Glomerular visceral epithelial cell (primary cell): ENCODE data around the gene ABLIM1.

Experiments used
- DNase-seq: peaks from one replicate; pipeline ENCODE4 v3.0.0-alpha.2; 2016; ENCODE audit errors: extremely low spot score

ABLIM1 gene

DNA sequence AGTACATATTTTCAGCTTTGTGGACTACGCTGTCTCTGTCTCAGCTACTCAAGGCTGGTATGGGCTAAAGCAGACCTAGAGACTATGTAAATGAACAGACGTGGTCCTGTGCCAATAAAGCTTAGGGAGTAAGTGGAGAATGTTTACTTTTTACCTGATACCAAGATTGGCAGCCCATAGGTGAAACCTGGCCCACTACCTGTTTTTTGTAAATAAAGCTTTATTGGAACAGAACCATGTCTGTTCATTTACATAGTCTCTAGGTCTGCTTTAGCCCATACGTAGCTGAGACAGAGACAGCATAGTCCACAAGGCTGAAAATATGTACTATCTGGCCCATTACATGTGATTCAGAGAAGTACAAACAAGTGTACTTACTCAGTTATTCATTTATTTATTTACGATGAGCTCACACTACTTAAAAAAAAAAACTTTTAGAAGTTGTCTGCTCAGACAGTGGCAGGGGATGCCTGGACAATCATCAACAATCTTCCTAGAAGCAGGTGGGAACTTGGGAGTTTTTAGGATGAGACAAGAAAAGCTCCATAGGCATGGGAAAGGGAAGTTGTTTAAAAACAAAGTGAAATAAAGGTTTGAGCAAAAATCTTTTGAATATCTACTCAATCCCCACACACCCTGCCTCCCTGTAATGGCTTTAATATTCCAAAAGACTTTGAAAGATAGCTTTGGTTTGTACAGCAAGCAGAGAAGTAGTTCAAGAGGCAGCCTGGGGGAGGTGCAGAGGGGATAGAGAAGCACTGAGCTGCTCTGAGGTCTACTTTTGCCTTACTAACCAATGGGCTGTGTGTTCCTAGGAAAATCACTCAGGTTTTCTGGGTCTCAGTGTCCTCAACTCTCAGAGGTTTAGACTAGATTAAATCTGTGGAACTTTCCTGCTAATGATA is 139.4 kb downstream of the ABLIM1 start:
- no peak for DNase-seq

DNA sequence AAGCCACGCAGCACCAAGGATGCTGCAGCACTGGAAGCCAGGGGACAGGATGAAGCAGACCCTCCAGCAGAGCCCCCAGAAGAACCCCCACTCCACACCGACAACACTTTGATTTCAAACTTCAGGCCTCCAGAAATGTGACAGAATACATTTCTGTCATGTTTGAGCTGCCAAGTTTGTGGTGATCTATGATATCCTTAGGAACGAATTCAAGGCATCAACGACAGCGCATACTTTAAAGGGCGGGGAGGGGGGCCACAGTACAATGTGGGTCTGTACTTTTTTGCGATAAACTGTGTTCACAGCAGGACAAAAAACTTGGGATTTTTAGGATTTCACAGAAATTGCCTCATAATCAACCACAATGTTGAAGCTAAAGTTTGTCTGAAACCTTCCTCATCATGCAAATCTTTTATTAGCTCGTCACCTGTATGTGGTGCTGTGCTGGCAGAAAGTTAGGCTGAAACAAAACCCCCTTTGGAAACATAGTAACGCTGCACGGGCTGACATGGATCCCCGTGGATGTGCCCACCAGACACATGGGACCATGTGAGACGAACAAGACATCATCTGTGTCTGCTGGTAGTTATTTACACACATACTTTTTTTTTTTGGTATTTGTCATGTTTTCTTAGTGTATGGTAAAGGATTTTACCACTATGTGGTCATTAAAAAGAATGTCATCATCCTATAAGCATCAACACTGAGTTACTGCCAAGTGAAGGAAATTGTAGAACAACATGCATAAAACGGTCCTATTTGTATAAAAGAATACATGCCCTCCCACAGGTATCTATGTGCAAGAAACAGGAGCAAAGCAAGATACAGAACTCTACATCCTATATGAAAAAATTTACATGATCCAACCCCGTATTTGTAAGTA is 140.5 kb downstream of the ABLIM1 start:
- DNase-seq: no peak

- no peak for DNase-seq
Measured at GRCh38 chr10:114516356-114516755, 141.7 kb downstream of the ABLIM1 start.

GRCh38 chr10:114515298-114515914 is 142.7 kb downstream of the ABLIM1 start:
- DNase-seq: no peak

DNA sequence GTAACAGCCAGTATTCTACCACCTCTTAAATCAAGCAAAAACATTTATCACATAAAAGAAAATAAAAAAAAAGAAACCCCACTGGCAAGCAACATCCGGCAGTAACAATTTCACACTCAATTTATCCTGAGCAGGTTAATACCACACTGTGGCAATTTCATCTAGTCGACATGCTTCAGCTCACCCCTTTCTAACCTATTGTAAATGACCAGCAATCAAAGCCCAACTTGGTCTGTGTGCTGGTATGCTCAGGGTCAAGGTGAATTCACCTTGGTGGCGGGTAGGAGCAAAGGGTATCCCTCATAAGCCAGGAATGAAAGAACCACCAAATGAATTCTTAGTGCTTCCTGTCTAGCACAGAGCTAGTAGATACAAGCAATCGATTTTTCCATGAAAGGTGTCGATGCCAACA is 144.7 kb downstream of the ABLIM1 start:
- DNase-seq: no peak

DNA sequence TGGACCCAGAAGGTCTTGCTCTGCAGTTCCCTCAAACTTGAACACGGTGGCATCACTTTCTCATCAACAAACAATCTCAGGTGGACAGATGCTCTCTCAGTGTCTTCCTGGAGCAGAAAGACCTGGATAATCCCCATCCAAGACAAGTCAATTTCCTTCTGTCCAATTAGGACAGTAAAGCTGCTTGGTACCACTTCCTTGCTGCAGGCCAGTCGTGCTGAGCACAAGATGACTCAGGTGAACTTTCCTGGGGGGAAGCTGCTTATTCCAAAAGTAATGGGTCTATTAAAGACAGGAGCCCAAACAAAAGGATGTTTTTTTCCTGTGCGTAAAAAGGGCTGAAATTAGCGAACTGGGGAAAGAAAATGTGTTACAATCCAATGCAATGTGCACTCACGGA is 146.2 kb downstream of the ABLIM1 start:
- no peak for DNase-seq

DNA sequence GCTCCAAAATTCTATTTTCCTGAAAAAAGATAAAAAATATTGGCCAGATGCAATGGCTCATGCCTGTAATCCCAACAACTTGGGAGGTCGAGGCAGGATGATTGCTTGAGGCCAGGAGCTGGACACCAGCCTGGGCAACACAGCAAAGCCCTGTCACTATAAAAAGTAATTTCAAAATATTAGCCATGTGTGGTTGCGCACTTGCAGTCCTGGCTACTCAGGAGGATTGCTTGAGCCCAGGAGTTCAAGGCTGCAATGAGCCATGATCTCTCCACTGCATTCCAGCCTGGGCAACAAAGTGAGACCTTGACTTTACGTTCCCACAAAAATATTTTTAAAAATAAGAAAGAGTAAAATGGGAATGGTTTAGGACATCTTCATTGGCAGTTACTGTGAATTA is 149.7 kb downstream of the ABLIM1 start:
- no peak for DNase-seq

GRCh38 chr10:114507449-114507848 is 150.6 kb downstream of the ABLIM1 start:
- no peak for DNase-seq

DNA sequence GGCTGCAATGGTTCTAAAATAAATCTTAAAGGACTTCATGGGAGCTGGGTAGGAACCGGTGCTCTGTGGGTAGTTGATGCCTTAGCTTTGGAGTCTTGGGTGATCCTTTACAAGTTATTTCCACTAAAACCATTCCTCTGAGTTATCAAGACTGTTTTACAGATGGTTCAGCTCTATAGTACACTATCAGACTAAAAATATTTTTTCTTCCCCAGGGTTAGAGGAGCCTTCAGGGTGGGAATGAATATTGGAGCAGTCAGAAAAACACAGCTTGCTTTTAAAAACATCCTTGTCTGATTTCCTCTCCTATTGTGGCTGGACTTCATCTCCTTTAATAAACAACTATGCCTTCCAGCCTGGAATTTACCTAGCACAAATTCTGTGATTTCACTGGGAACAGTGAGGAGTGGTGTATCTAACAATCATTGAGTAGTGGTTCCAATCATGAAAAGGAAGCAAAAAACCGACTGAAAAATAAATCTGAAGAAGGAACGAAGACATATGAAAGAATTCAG is 151.1 kb downstream of the ABLIM1 start:
- DNase-seq: no peak

DNA sequence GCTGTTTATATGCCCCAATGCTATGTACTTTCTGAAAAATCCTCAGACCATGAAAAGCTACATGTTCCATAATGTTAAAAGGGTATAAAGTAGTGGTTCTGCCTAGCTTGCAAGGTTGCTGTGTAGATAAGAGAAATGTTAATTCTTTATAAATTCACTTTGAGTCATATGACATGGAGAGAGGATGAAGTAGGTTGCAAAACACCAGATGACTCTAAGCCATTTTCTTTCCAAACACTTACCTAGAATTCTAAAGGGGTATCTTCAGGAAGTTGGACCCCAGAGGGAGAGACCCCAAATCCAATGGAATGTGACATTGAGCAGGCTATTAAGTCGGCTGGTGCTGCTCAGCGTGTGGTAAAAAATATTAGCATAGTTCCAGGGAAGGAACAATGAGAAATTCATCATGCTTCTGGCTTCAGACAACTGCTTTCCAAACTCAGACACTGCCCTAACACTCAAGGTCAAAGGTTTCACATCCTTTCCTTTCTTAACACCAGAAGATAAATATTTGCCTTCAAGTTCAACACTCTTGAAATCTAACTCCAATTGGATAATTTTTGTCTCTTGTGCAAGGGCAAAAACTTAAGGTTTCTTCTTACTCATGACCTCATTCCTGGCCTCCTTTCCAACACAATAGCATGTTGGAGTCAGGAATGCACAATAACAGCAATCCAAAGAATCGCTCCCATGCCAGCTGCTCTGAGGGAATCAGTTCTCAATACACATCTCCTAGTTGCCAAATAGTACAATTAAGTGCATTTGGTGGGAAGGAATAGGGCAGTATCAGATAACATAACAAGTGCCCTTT is 153.1 kb downstream of the ABLIM1 start:
- DNase-seq: no peak

- no peak for DNase-seq
Measured at GRCh38 chr10:114502074-114502473, 156.0 kb downstream of the ABLIM1 start.

GRCh38 chr10:114501650-114502049 is 156.4 kb downstream of the ABLIM1 start:
- no peak for DNase-seq

- no peak for DNase-seq
Measured at GRCh38 chr10:114500643-114501042, 157.4 kb downstream of the ABLIM1 start.

GRCh38 chr10:114499630-114500190 is 158.4 kb downstream of the ABLIM1 start:
- no peak for DNase-seq

DNA sequence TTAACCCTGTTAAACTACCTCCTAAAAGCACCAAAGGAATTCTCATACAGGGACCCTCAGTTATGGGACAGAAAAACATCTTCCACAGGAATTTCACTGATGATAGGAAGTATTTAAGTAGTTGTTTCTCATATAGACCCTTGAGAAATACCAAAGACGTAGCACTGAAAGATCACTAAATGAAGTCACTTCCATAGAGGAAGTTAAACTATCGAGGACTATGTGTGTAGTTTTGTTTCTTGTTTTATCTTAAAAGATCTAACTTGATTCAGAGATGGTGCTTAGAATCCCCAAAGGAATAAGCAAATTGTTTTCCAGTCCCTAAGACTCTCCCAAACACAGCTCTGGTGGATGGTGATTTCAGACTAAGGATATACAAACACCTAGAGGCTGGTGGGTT is 159.0 kb downstream of the ABLIM1 start:
- DNase-seq: no peak

GRCh38 chr10:114498413-114499111 is 159.5 kb downstream of the ABLIM1 start:
- no peak for DNase-seq

DNA sequence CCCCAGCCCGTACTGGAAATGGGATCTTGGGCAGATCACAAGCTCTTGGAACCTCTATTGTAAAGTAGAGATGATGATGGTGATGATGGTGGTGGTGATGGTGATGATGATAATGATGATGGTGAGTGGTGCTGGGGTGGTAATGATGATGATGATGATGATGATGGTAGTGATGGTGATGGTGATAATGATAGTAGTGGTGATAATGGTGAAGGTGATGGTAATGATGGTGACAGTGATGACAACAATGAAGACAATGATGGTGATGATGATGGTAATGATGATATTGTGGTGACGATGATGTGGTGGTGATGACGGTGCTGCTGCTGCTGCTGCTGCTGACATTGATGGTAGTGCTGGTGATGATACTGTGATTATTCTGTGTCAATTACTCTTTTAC is 162.8 kb downstream of the ABLIM1 start:
- DNase-seq: no peak

DNA sequence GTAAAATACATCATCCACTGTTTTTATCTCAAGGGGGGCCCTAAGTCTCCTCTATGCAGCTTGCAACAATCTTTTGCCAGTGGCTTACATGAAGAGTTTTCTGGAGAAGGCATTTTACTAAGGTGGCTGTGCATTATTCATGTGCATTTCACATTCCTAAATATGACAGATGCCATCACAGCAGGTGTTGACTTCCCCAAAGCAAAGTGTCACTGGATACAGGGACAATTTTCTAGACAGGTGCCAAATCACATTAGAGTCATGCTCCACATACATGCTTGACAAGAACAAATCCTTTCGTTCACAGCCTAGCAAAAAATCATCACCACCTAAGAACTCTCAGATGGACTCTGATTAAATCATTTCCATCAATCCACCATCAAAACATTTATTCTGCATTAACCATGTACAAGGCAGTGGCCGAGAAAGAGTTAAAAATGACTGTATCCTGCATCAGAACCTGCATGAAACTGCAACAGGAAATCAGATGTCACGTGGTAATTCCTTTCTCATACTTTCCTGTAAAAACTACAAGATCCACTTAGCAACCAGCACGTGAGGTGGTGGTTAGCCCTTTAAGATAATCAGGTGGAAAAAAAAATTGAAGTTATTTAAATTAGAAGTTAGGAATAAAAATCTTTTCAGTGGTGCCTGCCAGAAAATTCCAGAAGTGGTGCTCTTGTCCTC is 165.6 kb downstream of the ABLIM1 start:
- DNase-seq: peak; percentile 7

DNA sequence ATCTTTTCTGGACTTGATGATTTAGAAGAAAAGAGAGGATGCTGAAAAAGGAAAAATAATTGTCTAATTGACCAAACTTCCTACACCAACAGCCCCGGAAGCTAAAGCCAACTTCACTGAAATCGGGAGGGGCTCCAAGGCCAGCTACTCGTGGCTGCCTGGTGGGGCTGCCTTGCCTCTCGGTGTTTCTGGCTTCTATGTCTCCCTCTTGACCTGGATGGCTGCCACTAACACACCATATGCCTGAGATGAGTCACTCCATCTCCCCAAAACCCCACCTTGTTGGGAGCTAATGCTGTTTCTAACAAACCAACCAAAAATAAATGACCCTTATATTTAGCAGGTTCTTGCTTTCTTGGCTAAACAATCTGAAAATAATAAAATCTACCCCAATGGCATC is 166.1 kb downstream of the ABLIM1 start:
- no peak for DNase-seq

GRCh38 chr10:114491419-114491818 is 166.7 kb downstream of the ABLIM1 start:
- no peak for DNase-seq
